Activated CD4-positive, alpha-beta T cell treated with anti-CD3 and anti-CD28 coated beads, Interleukin-2, amount 10 ng/mL, durations not matched to agents 24 days and 14 days (primary cell): ENCODE measurements around the gene JMJD1C. TPM values are rescaled to one million over a fixed set of nuclear protein-coding genes. Genes with fewer than 3 reads are reported as not detected.

Experiments used
- DNase-seq: peaks from one replicate; pipeline ENCODE4 v3.0.0; 2022
- H3K27ac Mint-ChIP-seq: one replicate; pipeline ENCODE4 v1.8.0; 2022; ENCODE audit warnings: mild to moderate bottlenecking, mixed read lengths
- H3K27me3 Mint-ChIP-seq: one replicate; pipeline ENCODE4 v1.8.0; 2022; ENCODE audit warnings: mixed read lengths
- H3K36me3 Mint-ChIP-seq: one replicate; pipeline ENCODE4 v1.8.0; 2022; ENCODE audit warnings: low read depth, mild to moderate bottlenecking, mixed read lengths
- H3K4me1 Mint-ChIP-seq: one replicate; pipeline ENCODE4 v1.8.0; 2021; ENCODE audit warnings: mixed read lengths
- H3K4me3 Mint-ChIP-seq: one replicate; pipeline ENCODE4 v1.8.0; 2022; ENCODE audit warnings: mild to moderate bottlenecking, moderate library complexity, mixed read lengths
- H3K9me3 Mint-ChIP-seq: one replicate; pipeline ENCODE4 v1.8.0; 2021; ENCODE audit warnings: mixed read lengths
- intact Hi-C: fragments of 100-400 bp; cut with micrococcal nuclease; formaldehyde crosslinking; loops from one replicate; pipeline ENCODE4 v1.15.1; 2023
- total RNA-seq: library from RNA; stranded (reverse); gene quantifications from 2 replicates; pipeline ENCODE4 v1.2.3, GENCODE V29; 2022

The JMJD1C gene
- total RNA-seq, 1 donor from 2014 or later, result 41.7 TPM

- Mint-ChIP-seq H3K9me3 (no peaks in the 10 kb centered on the region), H3K4me1 (peaks cover 46% of the 10 kb centered on the region), H3K27me3 (no peaks in the 10 kb centered on the region), H3K36me3 (peaks cover 24% of the 10 kb centered on the region), H3K27ac (no peak overlapping the region), H3K4me3 (peak overlapping the region; percentile 15)
- DNase-seq, result peak; percentile 75
- intact Hi-C loops, result loop anchor here (1.0 to 2.0 kb wide), 5 partner anchors 8 to 504 kb away; partner anchors contain the start of gene JMJD1C
Observed at GRCh38 chr10:63217120-63217605, 248.6 kb downstream of the JMJD1C start.

- intact Hi-C loops, result no loop called here
- Mint-ChIP-seq H3K9me3 (peaks cover 4% of the 10 kb centered on the region), H3K27ac (peak overlapping the region; percentile 42), H3K36me3 (peaks cover 44% of the 10 kb centered on the region), H3K4me3 (no peak overlapping the region), H3K27me3 (no peaks in the 10 kb centered on the region), H3K4me1 (peaks cover 43% of the 10 kb centered on the region)
- DNase-seq, result no peak
Observed at GRCh38 chr10:63214571-63214970, 251.2 kb downstream of the JMJD1C start.

GRCh38 chr10:63213489-63213888, 252.3 kb downstream of the JMJD1C start:
- Mint-ChIP-seq H3K4me1 (peaks cover 38% of the 10 kb centered on the region), H3K4me3 (no peak overlapping the region), H3K9me3 (peaks cover 4% of the 10 kb centered on the region), H3K27ac (peak overlapping the region; percentile 29), H3K36me3 (peaks cover 47% of the 10 kb centered on the region), H3K27me3 (no peaks in the 10 kb centered on the region)
- intact Hi-C loops, result no loop called here
- DNase-seq, result peak; percentile 51

GRCh38 chr10:63210611-63211196, 255.1 kb downstream of the JMJD1C start:
- Mint-ChIP-seq H3K36me3 (peaks cover 61% of the 10 kb centered on the region), H3K27ac (peak overlapping the region; percentile 25), H3K4me1 (peaks cover 55% of the 10 kb centered on the region), H3K4me3 (no peak overlapping the region), H3K27me3 (no peaks in the 10 kb centered on the region), H3K9me3 (peaks cover 4% of the 10 kb centered on the region)
- intact Hi-C loops, result loop anchor here (2.0 kb wide), 1 partner anchor 14 kb away; no protein-coding TSS in a partner anchor
- DNase-seq, result peak; percentile 50

- Mint-ChIP-seq H3K27ac (no peak overlapping the region), H3K9me3 (peaks cover 4% of the 10 kb centered on the region), H3K27me3 (no peaks in the 10 kb centered on the region), H3K4me1 (peaks cover 60% of the 10 kb centered on the region), H3K36me3 (peaks cover 59% of the 10 kb centered on the region), H3K4me3 (no peak overlapping the region)
- intact Hi-C loops, result loop anchor here (2.0 kb wide), 1 partner anchor 15 kb away; no protein-coding TSS in a partner anchor
- DNase-seq, result no peak
Observed at GRCh38 chr10:63209705-63210104, 256.1 kb downstream of the JMJD1C start.

GRCh38 chr10:63208986-63209385, 256.8 kb downstream of the JMJD1C start:
- H3K4me1 Mint-ChIP-seq, result peaks cover 66% of the 10 kb centered on the region
- H3K27ac Mint-ChIP-seq, result no peak overlapping the region
- H3K4me3 Mint-ChIP-seq, result no peak overlapping the region
- peak; percentile 51 for DNase-seq
- H3K27me3 Mint-ChIP-seq, result no peaks in the 10 kb centered on the region
- peaks cover 57% of the 10 kb centered on the region for H3K36me3 Mint-ChIP-seq
- peaks cover 4% of the 10 kb centered on the region for H3K9me3 Mint-ChIP-seq
- intact Hi-C loops, result no loop called here

- Mint-ChIP-seq H3K27ac (peak overlapping the region; percentile 90), H3K4me1 (peaks cover 60% of the 10 kb centered on the region), H3K4me3 (peak overlapping the region; percentile 38), H3K9me3 (peaks cover 4% of the 10 kb centered on the region), H3K27me3 (no peaks in the 10 kb centered on the region), H3K36me3 (peaks cover 50% of the 10 kb centered on the region)
- intact Hi-C loops, result no loop called here
- DNase-seq, result peak; percentile 64
Observed at GRCh38 chr10:63206997-63207811, 258.6 kb downstream of the JMJD1C start.

- H3K36me3 Mint-ChIP-seq, result peaks cover 46% of the 10 kb centered on the region
- peaks cover 56% of the 10 kb centered on the region for H3K4me1 Mint-ChIP-seq
- peak overlapping the region; percentile 38 for H3K4me3 Mint-ChIP-seq
- H3K27me3 Mint-ChIP-seq, result no peaks in the 10 kb centered on the region
- H3K27ac Mint-ChIP-seq, result peak overlapping the region; percentile 90
- intact Hi-C loops, result no loop called here
- DNase-seq, result peak; percentile 51
- H3K9me3 Mint-ChIP-seq, result no peaks in the 10 kb centered on the region
Observed at GRCh38 chr10:63206576-63206975, 259.2 kb downstream of the JMJD1C start.

GRCh38 chr10:63205421-63205820, 260.4 kb downstream of the JMJD1C start:
- Mint-ChIP-seq H3K36me3 (peaks cover 40% of the 10 kb centered on the region), H3K4me1 (peaks cover 46% of the 10 kb centered on the region), H3K9me3 (no peaks in the 10 kb centered on the region), H3K4me3 (peak overlapping the region; percentile 26), H3K27ac (peak overlapping the region; percentile 41), H3K27me3 (no peaks in the 10 kb centered on the region)
- DNase-seq, result no peak
- intact Hi-C loops, result loop anchor here (2.0 kb wide), 1 partner anchor 31 kb away; no protein-coding TSS in a partner anchor

- H3K27ac Mint-ChIP-seq, result peak overlapping the region; percentile 67
- peaks cover 43% of the 10 kb centered on the region for H3K4me1 Mint-ChIP-seq
- peaks cover 37% of the 10 kb centered on the region for H3K36me3 Mint-ChIP-seq
- DNase-seq, result peak; percentile 63
- H3K9me3 Mint-ChIP-seq, result no peaks in the 10 kb centered on the region
- peak overlapping the region; percentile 71 for H3K4me3 Mint-ChIP-seq
- H3K27me3 Mint-ChIP-seq, result no peaks in the 10 kb centered on the region
- intact Hi-C loops, result loop anchor here (2.0 kb wide), 1 partner anchor 30 kb away; no protein-coding TSS in a partner anchor
Observed at GRCh38 chr10:63204667-63205391, 260.9 kb downstream of the JMJD1C start.

- no peak overlapping the region for H3K4me3 Mint-ChIP-seq
- intact Hi-C loops, result no loop called here
- DNase-seq, result no peak
- no peaks in the 10 kb centered on the region for H3K27me3 Mint-ChIP-seq
- no peak overlapping the region for H3K27ac Mint-ChIP-seq
- H3K36me3 Mint-ChIP-seq, result peaks cover 42% of the 10 kb centered on the region
- H3K4me1 Mint-ChIP-seq, result peaks cover 19% of the 10 kb centered on the region
- H3K9me3 Mint-ChIP-seq, result no peaks in the 10 kb centered on the region
Observed at GRCh38 chr10:63201118-63201517, 264.7 kb downstream of the JMJD1C start.

GRCh38 chr10:63200431-63200830, 265.3 kb downstream of the JMJD1C start:
- H3K4me1 Mint-ChIP-seq, result peaks cover 13% of the 10 kb centered on the region
- no peak overlapping the region for H3K4me3 Mint-ChIP-seq
- intact Hi-C loops, result no loop called here
- no peaks in the 10 kb centered on the region for H3K27me3 Mint-ChIP-seq
- no peaks in the 10 kb centered on the region for H3K9me3 Mint-ChIP-seq
- DNase-seq, result peak; percentile 9
- H3K27ac Mint-ChIP-seq, result no peak overlapping the region
- H3K36me3 Mint-ChIP-seq, result peaks cover 40% of the 10 kb centered on the region

GRCh38 chr10:63199716-63200115, 266.1 kb downstream of the JMJD1C start:
- DNase-seq, result peak; percentile 14
- peak overlapping the region; percentile 9 for H3K27ac Mint-ChIP-seq
- intact Hi-C loops, result no loop called here
- no peak overlapping the region for H3K4me3 Mint-ChIP-seq
- no peaks in the 10 kb centered on the region for H3K27me3 Mint-ChIP-seq
- peaks cover 38% of the 10 kb centered on the region for H3K36me3 Mint-ChIP-seq
- H3K9me3 Mint-ChIP-seq, result no peaks in the 10 kb centered on the region
- H3K4me1 Mint-ChIP-seq, result peaks cover 8% of the 10 kb centered on the region
